Activated CD8-positive, alpha-beta memory T cell treated with anti-CD3 and anti-CD28 coated beads, Interleukin-2, amount 50 U/mL, for 24 hours (primary cell): Measurements from ENCODE around the gene NES.

ENCODE experiments used
- DNase-seq: peaks from one replicate; pipeline ENCODE4 v3.0.0-alpha.2; 2020; ENCODE audit errors: extremely low read depth

NES gene

DNA sequence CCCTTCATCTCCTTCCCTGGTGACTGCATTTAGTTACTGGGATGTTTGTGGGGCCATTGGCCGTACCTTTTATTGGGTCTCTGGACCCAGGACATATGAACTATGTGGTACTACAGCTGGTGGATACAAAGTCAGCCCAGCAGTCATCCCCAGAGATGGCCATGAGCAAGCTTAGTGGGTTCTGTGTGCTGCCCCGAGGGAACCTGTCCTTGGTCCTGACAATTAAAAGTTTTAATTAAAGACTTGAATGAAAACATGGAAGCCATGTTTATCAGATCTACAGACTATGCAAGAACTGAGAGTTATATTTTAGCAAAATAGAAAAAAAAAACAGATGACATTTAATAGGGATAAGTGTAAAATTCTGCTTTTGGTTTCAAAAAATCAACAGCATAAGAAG lies 2.8 kb upstream of the NES start:
- no peak for DNase-seq

DNA sequence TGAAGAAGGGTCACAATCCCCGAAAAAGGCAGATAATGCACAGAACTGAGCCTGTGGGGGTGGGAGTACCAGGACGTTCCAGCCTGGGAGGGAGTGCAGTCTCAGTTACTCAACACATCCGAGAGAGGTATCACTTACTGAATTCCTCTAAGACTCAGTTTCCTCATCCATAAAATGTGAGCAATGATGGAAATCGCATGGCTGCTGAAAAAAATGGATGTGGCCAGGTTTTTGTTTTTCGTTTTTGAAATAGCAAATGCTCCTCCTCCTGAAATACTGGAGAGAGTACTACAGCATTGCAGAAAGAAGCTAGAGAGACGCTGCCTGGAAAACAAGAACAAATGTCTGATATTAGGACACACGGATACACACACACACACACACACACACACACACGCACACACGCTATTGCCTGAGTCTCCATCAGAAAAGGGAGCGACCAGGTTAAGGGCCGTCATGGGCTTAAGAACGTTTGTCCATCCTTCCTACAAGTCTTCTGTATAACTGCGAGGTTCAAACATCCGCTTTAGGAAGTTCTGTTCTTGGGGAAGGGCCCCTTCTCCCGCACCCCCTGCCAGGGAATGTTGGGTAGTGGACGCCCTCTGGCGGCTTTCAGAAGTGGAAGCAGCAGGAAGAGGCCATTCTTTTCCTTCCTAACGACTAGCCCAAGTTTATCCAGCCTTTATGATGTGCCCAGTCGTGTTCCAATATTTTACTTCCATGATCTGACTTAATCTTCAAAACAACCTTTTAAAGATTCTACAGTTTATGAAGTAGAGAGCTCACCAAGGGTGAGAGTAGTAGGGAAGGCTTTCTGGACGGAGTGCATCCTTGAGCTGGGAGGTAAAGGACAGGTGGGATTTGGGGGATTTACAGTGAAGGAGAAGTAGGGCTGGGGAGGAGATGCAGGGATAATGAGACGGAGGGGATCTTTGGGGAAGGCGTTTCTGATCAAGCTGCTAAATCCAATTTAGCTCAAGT lies 699 bp upstream of the NES start:
- no peak for DNase-seq

DNA sequence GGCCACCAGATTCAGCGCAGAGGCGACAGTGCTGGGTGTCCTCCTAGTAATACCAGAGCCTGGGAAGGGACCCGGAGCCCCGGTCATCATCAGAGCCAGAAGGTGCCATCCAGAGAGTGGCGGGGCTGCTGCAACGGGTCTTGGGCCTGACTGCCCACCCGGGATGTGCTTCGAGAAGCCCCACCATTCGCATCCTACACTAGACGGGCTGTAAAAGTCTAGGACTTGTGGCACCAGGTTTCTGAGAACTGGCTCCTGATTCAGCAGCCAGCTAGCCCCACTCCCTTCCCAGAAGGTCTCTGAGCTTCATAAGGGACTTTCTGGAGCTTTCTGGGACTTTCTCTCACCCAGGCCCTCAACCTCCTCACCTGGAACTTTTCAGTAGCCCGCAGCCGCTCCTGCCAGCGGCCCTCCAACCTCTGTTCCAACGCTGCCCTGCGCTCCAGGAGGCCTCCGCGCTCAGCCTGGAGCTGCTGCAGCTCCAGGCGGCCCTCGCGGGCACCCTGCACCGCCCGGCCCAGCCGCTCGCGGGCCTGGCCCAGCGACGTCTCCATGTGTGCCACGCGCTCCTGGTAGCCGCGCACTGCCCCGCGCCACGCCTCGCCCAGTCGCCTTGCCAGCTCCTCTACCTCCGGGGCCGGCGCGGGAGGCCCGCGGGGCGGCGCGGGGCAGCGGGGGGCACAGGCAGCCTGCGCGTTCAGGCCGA lies 940 bp downstream of the NES start:
- DNase-seq: no peak

DNA sequence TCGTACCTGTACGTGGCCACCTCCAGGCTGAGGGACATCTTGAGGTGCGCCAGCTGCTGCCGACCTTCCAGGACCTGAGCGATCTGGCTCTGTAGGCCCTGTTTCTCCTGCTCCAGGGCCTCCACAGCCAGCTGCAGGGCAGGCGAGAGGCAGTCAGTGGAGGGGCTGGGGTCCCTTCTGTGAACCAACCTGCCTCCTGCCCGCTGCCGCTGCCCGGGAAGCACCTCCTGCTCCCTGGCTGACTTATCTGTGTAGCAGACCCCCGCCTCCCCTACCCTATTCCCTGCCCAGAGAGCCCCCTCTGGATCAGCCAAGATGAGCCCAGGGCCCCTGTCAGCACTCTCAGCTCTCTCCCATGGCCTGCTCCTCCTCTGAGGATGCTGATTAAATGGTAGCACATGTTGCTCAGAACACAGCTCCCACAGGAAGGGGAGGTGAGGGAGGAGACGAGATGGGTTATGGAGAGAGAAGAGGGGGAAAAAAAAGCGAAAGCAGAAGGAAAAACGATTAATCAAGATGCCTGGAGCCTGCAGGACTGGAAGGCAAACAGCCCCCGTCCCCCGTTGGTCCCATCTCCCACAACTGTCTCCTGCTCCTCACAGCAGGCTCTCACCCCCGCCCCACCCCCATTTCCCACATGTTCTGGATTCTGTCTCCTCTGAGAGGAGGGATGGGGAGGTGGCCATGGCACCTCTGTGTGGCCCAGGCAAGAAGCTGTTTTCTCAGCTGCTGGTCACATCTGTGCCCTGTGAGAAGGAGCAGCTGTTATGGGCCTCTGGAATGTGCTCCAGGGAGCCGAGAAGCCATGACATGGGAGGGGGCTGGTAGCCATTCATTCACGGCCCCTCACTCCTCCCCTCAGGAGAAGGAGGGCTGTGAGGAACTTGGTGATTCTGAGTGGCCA lies 1.7 kb downstream of the NES start:
- no peak for DNase-seq

DNA sequence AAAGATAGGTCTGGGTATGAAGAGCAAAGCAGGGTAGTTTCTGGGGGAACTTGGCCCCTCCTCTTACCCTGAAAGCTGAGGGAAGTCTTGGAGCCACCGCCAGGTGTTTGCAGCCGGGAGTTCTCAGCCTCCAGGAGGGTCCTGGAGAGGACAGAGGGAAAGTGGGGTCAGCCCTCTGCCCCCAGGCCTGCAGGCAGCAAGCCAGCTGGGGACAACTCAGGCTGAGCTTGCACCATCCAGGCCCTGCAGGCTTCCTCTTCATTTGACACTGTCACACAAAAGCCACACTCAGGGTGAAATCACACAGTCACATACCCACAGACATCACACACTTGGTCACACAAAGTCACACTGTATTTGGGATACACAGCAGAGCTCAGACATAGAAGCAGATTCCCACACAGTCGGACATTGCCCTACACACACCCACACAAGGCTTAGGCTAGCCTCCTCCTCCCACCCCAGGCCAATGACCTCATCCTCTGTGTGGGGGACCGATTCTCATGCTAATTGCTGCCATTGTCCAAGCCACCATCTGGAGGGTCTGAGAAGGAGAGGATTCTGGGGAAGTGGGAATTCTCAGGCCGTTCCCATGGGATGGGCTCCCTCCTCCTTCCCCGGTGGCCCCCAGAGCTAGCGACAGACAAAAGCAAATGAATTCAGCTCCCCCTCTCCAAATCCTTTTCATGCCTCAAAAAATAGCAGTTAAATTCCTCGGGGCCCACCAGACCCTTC lies 3.7 kb downstream of the NES start:
- DNase-seq: no peak

DNA sequence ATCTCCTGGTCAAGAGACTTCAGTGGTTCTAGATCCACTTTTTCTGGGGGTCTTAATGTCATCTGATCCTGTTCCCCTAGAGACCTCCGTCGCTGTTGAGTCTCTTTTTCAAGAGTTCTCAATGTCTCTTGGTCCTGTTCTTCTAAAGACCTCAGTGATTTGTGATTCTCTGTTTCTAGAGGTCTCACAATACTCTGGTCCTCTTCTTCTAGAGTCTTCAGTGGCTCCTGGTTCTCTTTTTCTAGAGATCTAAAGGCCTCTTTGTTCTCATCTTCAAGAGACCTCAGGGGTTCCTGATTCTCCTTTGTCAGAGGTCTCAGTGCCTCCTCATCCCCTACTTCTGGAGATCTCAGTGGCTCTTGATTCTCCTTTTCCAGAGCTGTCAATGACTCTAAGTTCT lies 5.4 kb downstream of the NES start:
- DNase-seq: no peak

DNA sequence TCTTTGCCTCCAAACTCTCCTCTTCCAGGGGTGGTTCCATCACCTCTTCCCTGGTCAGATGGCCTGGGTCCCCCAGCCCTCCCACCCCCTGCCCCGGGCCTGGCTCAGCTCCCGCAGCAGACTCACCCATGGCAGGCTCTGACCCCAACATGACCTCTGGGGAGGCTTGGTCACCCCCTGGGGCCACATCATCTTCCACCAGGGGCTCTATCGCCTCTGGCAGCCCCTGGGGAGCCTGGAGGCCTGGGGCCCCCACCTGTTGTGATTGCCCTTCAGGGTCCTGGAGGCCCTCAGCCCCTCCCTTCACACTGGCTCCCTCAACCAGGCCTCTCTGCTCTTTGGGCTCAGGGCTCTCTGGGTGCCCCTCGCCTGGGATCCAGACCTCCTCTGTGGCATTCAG lies 6.4 kb downstream of the NES start:
- DNase-seq: no peak

DNA sequence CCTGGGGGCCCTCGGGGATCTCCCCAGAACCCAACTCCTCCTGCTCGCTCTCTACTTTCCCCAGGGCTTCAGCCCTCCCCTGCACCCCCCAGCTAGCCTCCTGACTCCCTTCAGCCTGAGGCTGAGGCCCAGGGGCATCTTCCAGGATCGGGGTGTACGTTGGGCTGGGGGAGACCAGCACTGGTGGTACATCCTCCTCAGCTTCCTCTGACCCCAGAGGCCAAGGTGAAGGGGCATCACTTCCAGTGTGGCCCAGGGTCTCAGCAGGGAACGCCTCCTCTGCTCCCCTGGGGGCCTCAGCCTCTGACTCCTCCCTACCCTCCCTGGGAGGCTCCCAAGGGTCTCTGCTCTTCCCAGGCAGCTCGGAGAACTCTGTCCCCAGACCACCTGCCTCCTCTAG lies 6.8 kb downstream of the NES start:
- no peak for DNase-seq

DNA sequence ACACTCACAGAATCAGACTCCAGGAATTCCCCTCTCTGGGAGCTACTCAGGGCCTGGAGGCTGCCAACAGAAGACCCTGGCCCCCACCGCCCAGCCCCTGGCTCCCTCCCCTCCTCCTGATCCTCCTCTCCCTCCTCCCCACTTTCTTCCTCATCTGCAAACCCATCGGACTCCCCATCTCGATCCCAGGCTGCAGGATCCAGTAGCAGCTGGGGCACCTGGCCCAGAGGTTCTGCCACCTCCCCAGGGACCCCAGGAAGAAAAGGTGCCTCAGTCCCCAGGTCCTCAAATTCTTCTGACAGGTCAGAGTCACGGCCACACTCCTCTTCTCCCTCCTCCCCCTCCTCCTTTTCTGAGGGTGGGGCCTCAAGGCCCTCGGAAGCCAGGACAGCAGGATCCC lies 7.4 kb downstream of the NES start:
- DNase-seq: no peak

DNA sequence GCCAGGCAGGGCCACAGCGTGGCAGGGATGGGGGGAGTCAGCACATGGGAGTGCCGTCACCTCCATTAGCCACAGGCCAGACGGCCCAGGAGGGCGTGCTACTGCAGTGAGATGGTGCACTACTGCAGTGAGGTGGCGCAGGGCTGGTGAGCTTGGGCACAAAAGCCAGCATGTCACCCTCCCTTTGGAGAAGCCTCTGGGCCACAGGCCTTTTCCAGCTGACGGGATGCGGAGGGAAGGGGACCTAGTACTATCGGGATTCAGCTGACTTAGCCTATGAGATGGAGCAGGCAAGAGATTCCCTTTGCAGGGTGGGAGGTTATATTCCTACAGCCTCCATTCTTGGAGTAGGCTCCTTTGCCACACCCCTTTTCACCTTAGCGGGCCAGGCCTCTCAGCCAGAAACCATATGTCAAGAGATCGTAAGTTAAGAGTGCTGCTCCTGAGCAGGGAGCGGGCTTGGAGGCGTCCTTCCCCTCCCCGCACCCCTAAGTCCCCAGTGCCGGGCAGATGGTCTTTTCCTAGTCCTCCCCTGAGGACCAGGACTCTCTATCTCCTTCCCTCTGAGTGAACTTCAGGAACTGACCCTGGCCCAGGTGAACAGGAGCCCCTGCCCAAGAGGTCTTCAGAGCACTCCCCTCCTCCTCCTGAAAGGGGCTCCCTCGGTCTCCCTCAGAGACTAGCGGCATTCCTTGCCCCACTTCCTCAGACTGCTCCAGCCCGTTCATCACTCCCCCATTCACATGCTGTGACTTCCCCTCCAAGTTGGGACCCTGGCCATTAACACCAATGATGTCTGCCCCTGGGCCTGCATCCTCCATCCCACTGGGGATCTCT lies 8.2 kb downstream of the NES start:
- no peak for DNase-seq

DNA sequence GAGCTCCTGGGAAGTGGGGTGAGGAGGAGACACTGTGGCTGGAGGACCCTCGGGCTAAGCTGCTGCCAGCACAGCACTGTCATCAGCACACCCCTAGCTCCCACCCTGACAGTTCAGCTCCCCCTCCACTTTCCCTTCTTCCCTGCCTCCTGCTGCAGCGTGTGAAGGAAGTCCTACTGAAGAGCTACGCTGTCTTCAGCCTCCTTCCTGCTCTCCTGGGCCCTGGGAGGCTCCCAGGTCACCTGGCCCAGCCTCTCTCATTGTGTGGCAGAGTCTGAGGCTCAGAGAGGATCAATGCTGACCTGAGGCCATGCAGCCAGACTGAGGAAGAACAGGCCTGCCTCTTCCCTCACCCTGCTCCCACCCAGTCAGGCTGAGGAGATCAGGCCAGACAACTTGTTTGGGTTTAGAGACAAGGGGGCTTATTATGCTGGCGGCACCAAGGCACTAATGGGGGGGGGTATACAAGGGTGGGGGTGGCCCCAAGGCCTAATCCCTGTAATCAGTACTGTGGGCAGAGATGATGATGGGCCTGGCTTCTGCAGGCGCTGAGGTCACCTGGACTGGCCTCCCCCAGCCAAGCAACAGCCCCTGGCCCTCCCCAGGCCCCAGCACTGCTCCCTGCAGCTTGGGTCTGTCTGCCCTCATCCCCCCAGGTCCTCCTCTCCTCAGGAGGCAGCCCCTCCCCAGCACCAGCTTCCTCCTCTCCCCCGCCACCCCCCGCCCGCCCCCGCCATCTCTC lies 9.1 kb downstream of the NES start:
- no peak for DNase-seq

DNA sequence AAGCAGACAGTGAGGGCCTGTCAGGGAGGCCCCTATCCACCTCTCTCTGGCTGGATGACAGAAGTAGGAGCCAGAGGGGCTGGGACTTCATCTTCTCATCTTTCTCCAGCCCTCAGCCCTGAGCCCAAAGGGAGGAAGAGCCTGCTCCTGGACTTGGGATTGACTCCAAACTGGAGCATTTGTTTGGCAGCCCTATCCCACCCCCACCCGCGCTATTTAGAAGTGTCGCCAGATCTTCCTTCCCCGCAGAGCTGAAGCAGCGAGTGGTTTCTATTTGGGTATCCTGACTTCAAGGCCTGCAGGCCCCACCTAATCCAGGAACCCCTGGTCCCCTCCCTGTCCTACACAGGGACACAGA lies 9.6 kb downstream of the NES start:
- no peak for DNase-seq

DNA sequence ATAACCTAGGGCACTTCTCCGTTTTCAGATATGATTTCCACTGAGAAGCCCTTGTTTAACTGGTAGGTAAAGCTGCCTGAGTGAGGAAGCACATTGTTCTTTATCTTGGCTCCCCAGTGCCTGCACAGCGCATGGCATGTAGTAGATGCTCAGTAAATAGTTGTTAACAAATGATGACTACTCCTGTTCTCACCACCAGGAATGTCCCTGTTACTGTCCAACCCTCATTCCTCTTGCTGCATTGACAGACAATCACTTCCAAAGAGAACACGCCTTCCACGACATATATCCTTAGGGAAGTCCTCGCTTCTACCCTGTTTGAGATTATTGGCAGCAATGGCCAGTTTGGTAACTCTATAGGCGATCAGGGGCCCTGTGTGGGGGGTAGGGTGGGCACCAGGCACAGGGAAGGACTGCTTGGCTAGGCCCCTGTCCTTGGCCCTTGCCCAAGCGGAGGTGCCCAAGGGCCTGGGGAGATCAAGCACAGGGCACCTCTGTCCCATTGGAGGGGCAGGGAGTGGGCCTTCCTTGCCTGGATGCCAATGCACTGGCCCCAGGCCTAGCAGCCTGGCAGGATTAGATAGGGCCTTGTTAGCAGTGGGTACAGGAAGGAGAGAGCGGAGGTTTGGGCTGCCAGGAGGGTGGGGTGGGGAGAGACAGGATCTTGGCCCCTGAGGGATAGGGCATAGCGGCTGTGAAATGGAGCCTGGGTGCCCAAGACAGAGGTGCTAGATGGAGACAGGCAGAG lies 10.2 kb downstream of the NES start:
- no peak for DNase-seq

DNA sequence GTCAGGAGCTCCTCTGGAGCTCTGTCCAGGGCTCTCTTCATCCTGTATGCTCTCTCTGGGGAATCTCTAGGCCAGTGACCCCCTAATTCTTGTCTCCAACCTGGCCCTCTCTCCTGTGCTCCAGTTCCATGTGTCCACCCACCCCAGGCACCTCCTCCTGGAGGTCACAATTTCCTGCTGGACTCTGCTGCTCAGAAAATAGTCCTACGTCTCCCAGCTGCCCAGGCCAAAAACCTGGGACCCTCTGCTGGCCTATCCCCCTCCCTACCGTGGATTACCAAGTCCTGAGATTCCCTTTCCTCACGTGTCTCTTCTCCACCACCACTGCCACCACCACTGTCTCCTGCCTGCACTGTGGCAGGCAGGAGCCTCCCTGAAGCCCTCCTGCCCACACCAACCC lies 11.7 kb downstream of the NES start:
- DNase-seq: no peak

DNA sequence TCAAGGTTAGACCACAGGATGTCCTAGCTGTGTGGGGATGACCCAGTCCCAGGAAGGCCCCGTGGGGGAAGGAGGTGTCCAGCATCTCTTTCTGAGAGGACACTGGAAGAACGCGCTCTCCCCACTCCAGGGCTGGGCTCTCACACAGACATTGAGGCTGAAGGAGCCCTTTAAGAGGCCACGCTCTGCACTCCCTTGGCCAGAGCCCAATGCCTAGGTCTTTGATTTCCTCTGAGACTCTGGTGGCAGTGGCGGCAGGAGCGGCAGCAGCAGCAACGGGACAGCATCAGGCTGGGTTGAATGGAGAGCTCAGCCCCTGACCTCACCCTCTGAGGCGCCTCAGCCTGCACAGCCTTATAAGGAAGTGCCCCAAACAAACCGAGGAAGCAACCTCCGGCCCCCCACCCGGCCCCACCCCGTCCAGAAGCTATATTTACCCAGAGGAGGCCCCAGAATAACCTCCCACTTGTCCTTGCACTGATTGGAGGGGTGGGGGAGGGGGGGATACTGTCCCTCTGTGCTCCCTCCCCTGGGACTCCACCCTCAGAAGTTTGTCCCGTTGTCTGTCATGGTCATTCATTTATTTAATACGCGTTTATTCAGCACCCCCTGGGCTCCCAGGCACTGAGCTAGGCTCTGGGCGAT lies 12.3 kb downstream of the NES start:
- DNase-seq: no peak

DNA sequence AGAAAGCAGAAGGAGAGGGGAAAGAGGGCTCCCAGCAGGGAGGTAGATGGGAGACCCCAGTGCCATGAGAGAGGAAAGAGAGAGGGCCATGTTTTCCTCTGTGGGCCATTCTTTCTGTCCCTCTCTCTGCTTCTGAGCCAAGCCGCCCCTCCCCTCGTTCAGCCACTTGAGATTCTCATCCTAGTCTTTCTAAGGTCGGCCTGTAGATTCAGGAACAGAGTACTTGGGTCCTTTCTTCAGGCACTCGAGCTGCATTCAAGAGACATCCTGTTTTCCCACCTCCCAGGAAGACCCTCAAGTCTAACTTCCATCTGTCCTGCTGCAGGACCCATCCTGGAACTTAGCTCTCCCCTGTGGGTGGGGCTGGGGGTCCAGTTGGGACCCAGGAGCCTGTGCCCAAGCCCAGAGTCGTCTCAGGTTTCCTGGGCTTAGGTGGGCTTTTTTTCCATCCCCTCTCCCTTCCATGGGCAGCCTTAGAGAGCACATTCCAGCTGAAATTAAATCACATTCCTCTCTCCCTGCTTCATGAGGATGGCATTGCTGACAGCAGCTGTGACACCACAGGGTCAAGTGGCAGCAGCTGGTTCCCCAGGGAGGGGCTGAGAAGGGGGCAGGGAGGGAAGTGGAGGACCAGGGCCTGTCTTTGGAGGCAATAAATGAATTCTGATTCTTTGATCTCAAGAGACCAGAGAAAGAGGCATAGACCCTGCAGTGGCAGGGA lies 13.0 kb downstream of the NES start:
- DNase-seq: no peak

DNA sequence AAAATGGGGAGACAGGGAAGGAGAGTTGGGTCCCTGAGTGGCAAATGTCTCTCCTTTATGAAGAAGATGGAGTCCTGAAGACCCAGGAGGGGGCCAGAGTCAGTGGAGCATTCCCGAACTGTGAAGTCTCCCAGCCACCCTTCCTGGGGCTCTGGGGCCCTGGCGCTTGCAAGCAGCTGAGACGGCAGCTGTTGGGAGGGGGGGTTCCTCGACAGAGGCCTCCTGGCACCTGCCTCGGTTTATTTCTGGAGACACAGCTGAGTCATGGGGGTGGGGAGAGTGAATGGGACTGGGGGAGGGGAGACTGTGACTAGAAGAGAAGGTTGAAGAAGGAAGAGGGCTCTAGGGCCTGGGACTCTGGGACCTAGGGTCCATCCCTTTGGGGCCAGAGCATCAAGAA lies 14.0 kb downstream of the NES start:
- DNase-seq: no peak

DNA sequence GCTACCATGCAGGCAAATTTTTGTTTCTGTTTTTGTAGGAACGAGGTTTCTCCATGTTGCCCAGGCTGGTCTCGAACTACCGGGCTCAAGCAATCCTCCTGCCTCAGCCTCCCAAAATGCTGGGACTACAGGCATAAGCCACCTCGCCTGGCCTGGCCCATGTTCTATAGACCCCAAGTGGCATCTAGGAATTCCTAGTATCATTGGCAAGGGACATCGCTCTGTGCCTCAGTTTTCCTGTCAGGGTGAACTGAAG lies 14.5 kb downstream of the NES start:
- no peak for DNase-seq
